CD4-positive, alpha-beta T cell (primary cell): ENCODE results near the gene PLEKHA4. TPM values are rescaled to one million over a fixed set of nuclear protein-coding genes. Genes with fewer than 3 reads are reported as not detected.
"Not testable (repeated sequence)": the region's sequence is repeated elsewhere in the genome, so short reads cannot be mapped to it uniquely, and the experiment has no call there.

ENCODE experiments used
- ATAC-seq: fragments of 200-7000 bp; cut with Tn5 transposase; one replicate; pipeline ENCODE4 v1.10.0; 2022; ENCODE audit warnings: mild to moderate bottlenecking; ENCODE audit not compliant: poor library complexity
- CTCF ChIA-PET: fragments of 350-600 bp; sonication (Branson Sonifier 250); formaldehyde crosslinking; loops from one replicate; lab custom pipeline; 2021; ENCODE audit warnings: antibody characterized with exemption, inconsistent platforms; lab: Charles Lee
- POLR2A ChIA-PET: fragments of 350-600 bp; sonication (Branson Sonifier 250); formaldehyde crosslinking; loops from one replicate; lab custom pipeline; 2021; ENCODE audit warnings: antibody characterized with exemption, inconsistent platforms; lab: Charles Lee
- DNase-seq, 14 experiments: peaks; one replicate each; pipeline ENCODE4 v3.0.0-alpha.2; 2013 to 2020; ENCODE audit warnings: mixed read lengths in 2 of 14
- H3K27ac ChIP-seq, 2 donors: one replicate each; pipeline versions ENCODE4 v1.5.1 to v1.7.0; 2013; ENCODE audit warnings: low read length in 2 of 2, low read depth in 1 of 2, mild to moderate bottlenecking in 1 of 2
- H3K27me3 ChIP-seq, 2 experiments: 1 replicate in 1 of 2; 2 replicates in 1 of 2; pipeline versions ENCODE4 v1.6.1 to v1.7.0; 2013; ENCODE audit warnings: low read length in 2 of 2, control low read depth in 1 of 2, mild to moderate bottlenecking in 1 of 2, moderate library complexity in 1 of 2; ENCODE audit not compliant: insufficient read depth in 2 of 2, control insufficient read depth in 1 of 2
- H3K36me3 ChIP-seq: one replicate; pipeline ENCODE4 v1.6.1; 2013; ENCODE audit warnings: low read length, control low read depth; ENCODE audit not compliant: insufficient read depth
- H3K4me1 ChIP-seq: one replicate; pipeline ENCODE4 v1.6.1; 2013; ENCODE audit warnings: low read length, control low read depth; ENCODE audit not compliant: insufficient read depth
- H3K4me3 ChIP-seq: one replicate; pipeline ENCODE4 v1.5.1; 2013; ENCODE audit warnings: mild to moderate bottlenecking, low read length, moderate library complexity
- H3K9me3 ChIP-seq, 2 experiments: 1 replicate in 1 of 2; 2 replicates in 1 of 2; pipeline versions ENCODE4 v1.6.1 to v1.7.0; 2013; ENCODE audit warnings: low read length in 2 of 2, mild to moderate bottlenecking in 2 of 2, control low read depth in 1 of 2, moderate library complexity in 1 of 2; ENCODE audit not compliant: control insufficient read depth in 1 of 2, insufficient read depth in 1 of 2
- H3K27ac Mint-ChIP-seq: one replicate; pipeline ENCODE4 v1.8.0; 2020; ENCODE audit warnings: mixed read lengths
- H3K27me3 Mint-ChIP-seq: one replicate; pipeline ENCODE4 v1.8.0; 2021; ENCODE audit warnings: mixed read lengths
- H3K36me3 Mint-ChIP-seq: one replicate; pipeline ENCODE4 v1.8.0; 2021; ENCODE audit warnings: low read depth, mixed read lengths
- H3K4me1 Mint-ChIP-seq: one replicate; pipeline ENCODE4 v1.8.0; 2021; ENCODE audit warnings: low read depth, mixed read lengths
- H3K4me3 Mint-ChIP-seq: one replicate; pipeline ENCODE4 v1.8.0; 2020; ENCODE audit warnings: mild to moderate bottlenecking, mixed read lengths
- H3K9me3 Mint-ChIP-seq: one replicate; pipeline ENCODE4 v1.8.0; 2020; ENCODE audit warnings: mixed read lengths
- CTCF ChIP-seq: fragments of 200-600 bp; IDR thresholded peaks from one replicate; pipeline ENCODE4 v1.8.0; 2022; ENCODE audit warnings: antibody characterized with exemption, mild to moderate bottlenecking
- intact Hi-C, 2 experiments: fragments of 100-400 bp; cut with DNase I in 1 of 2; cut with micrococcal nuclease in 1 of 2; formaldehyde crosslinking; loops; one replicate each; pipeline versions ENCODE4 v1.15.1 to v1.9.0; 2023 to 2025; cut with DNase I, micrococcal nuclease
- total RNA-seq, 174 experiments: library from RNA in 2 of 174; stranded (reverse) in 2 of 174; gene quantifications; one replicate each; pipeline ENCODE4 v1.2.3 and lab custom pipeline; 2021 to 2026

Gene PLEKHA4
- total RNA-seq, 2 experiments from 2014 or later, result 1.4 to 2.7 TPM

- Mint-ChIP-seq H3K4me3 (peak overlapping the region; percentile 96), H3K4me1 (peaks cover 45% of the 10 kb centered on the region), H3K27ac (peak overlapping the region; percentile 98), H3K27me3 (no peaks in the 10 kb centered on the region), H3K9me3 (no peaks in the 10 kb centered on the region), H3K36me3 (peaks cover 53% of the 10 kb centered on the region)
- CTCF ChIA-PET, result interaction anchor here (0.9 to 2.1 kb wide), 4 partner anchors 23 to 85 kb away, joined by 3 to 5 read pairs (median 4); partner anchors contain the start of gene NUCB1
- POLR2A ChIA-PET, result interaction anchor here (0.6 to 6.5 kb wide), 8 partner anchors 14 to 121 kb away, joined by 3 to 55 read pairs (median 6); partner anchors contain the start of genes DHDH, FTL, GYS1 and NUCB1
- DNase-seq, result peak; percentile 54 to 95 (median 68)
- TF ChIP-seq CTCF, result no peak
- intact Hi-C loops, result loop anchor here (1.0 to 5.0 kb wide), 3 partner anchors 15 to 99 kb away; partner anchors contain the start of gene FTL (in 1 of the 2)
- H3K4me1 ChIP-seq, result peaks cover 45% of the 10 kb centered on the region
- no peaks in the 10 kb centered on the region for H3K27me3 ChIP-seq
- H3K4me3 ChIP-seq, result peak overlapping the region; percentile 100
- H3K36me3 ChIP-seq, result peaks cover 37% of the 10 kb centered on the region
- H3K9me3 ChIP-seq, result no peaks in the 10 kb centered on the region
- H3K27ac ChIP-seq, result peak overlapping the region; percentile 100
- peak; percentile 33 for ATAC-seq
Observed at GRCh38 chr19:48872884-48873475, 4.6 kb upstream of the PLEKHA4 start.

GRCh38 chr19:48872182-48872883 lies 3.9 kb upstream of the PLEKHA4 start, which contains the start of gene PPP1R15A:
PPP1R15A (plus strand) TSS chr19:48872421; CDS start chr19:48873234, 813 bp downstream.
- H3K27me3 Mint-ChIP-seq, result no peaks in the 10 kb centered on the region

GRCh38 chr19:48871471-48872181 lies 3.2 kb upstream of the PLEKHA4 start:
- Histone ChIP-seq H3K36me3 (peaks cover 33% of the 10 kb centered on the region), H3K4me3 (peak overlapping the region; percentile 100), H3K4me1 (peaks cover 44% of the 10 kb centered on the region)
- intact Hi-C loops, result loop anchor here (1.0 to 5.0 kb wide), 3 partner anchors 13 to 101 kb away; partner anchors contain the start of gene FTL (in 1 of the 2)
- Mint-ChIP-seq H3K4me1 (peaks cover 45% of the 10 kb centered on the region), H3K36me3 (peaks cover 45% of the 10 kb centered on the region), H3K4me3 (peak overlapping the region; percentile 96), H3K27ac (peak overlapping the region; percentile 98)
- DNase-seq, result peak in 1 of 14 experiments; percentile 9
- not testable (repeated sequence) for ATAC-seq, H3K27me3 ChIP-seq, H3K27me3 Mint-ChIP-seq, H3K9me3 ChIP-seq, H3K27ac ChIP-seq, H3K9me3 Mint-ChIP-seq
- CTCF ChIA-PET, result interaction anchor here (0.7 to 2.1 kb wide), 7 partner anchors 9 to 122 kb away, joined by 3 to 5 read pairs (median 4); partner anchors contain the start of genes GYS1 and RUVBL2
- POLR2A ChIA-PET, result interaction anchor here (0.6 to 6.5 kb wide), 11 partner anchors 12 to 122 kb away, joined by 3 to 55 read pairs (median 5); partner anchors contain the start of genes BAX, DHDH, FTL and GYS1

More at GRCh38 chr19:48872182-48872883, 3.9 kb upstream of the PLEKHA4 start, which contains the start of gene PPP1R15A:
- POLR2A ChIA-PET, result interaction anchor here (0.6 to 6.5 kb wide), 11 partner anchors 11 to 121 kb away, joined by 3 to 55 read pairs (median 5); partner anchors contain the start of genes BAX, DHDH, FTL and GYS1
- DNase-seq (peak; percentile 94 to 100 (median 99)), ATAC-seq (peak; percentile 33)
- peaks cover 45% of the 10 kb centered on the region for H3K4me1 ChIP-seq
- Mint-ChIP-seq H3K4me3 (peak within 1 kb of the TSS; percentile 96), H3K36me3 (peaks cover 47% of the 10 kb centered on the region), H3K9me3 (no peaks in the 10 kb centered on the region), H3K27ac (peak within 1 kb of the TSS; percentile 98), H3K4me1 (peaks cover 45% of the 10 kb centered on the region)
- H3K36me3 ChIP-seq, result peaks cover 34% of the 10 kb centered on the region
- H3K27me3 ChIP-seq, result peaks cover 0 to under 1% of the 10 kb centered on the region in 2 experiments
- H3K4me3 ChIP-seq, result peak within 1 kb of the TSS; percentile 100
- no peak for TF ChIP-seq CTCF
- H3K9me3 ChIP-seq, result no peaks in the 10 kb centered on the region
- intact Hi-C loops, result loop anchor here (1.0 to 5.0 kb wide), 3 partner anchors 14 to 100 kb away; partner anchors contain the start of gene FTL (in 1 of the 2)
- CTCF ChIA-PET, result interaction anchor here (0.7 to 2.1 kb wide), 7 partner anchors 8 to 121 kb away, joined by 3 to 5 read pairs (median 4); partner anchors contain the start of genes GYS1 and RUVBL2
- H3K27ac ChIP-seq, result peak within 1 kb of the TSS; percentile 100
